Measurements from ENCODE around the gene CEP131.

CEP131 gene

GRCh38 chr17:81167638-81168037 lies 55.1 kb downstream of the CEP131 start:
- DNase-seq (ENCODE audit: low read depth), result no peak
- no peak overlapping the region for H3K4me3 ChIP-seq (ENCODE audit: low read depth, low read length)
- TF ChIP-seq CTCF (IDR thresholded peaks at IDR 0.05; ENCODE audit: low read depth, low read length, missing control alignments), result no peak

- no peak for TF ChIP-seq CTCF (IDR thresholded peaks at IDR 0.05; ENCODE audit: low read depth, low read length, missing control alignments)
- H3K4me3 ChIP-seq (ENCODE audit: low read depth, low read length), result no peak overlapping the region
- DNase-seq (ENCODE audit: low read depth), result no peak
Observed at GRCh38 chr17:81167194-81167524, 55.6 kb downstream of the CEP131 start.

DNA sequence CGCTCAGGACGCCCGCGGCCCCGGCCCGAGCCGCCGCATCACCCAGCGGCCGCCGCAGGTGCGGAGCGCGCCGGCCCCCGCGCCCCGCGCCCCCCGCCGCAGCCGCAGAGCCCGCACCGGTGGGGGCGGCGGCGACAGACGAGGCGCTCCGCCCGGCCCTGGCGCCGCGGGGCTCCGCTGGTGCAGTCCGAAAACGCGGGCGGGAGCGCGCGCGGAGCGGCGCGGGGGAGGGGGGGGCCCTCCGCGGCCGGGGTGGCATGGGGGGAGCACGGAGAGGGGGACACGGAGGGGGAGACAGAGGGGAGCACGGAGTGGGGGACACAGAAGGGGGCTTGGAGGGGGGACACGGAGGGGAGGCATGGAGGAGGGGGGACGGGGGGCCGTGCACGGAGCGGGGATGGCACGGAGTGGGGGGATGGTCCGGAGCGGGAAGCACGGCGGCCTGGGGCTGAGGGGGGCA lies 56.7 kb downstream of the CEP131 start, which contains the start of gene AATK:
Gene AATK, minus strand, starts transcription at position 189 of the 460 bp plus-strand sequence. CDS start 229 bp downstream, outside the sequence.
- DNase-seq (ENCODE audit: low read depth), result no peak
- no peak for TF ChIP-seq CTCF (IDR thresholded peaks at IDR 0.05; ENCODE audit: low read depth, low read length, missing control alignments)
- no peak within 1 kb of the TSS for H3K4me3 ChIP-seq (ENCODE audit: low read depth, low read length)

DNA sequence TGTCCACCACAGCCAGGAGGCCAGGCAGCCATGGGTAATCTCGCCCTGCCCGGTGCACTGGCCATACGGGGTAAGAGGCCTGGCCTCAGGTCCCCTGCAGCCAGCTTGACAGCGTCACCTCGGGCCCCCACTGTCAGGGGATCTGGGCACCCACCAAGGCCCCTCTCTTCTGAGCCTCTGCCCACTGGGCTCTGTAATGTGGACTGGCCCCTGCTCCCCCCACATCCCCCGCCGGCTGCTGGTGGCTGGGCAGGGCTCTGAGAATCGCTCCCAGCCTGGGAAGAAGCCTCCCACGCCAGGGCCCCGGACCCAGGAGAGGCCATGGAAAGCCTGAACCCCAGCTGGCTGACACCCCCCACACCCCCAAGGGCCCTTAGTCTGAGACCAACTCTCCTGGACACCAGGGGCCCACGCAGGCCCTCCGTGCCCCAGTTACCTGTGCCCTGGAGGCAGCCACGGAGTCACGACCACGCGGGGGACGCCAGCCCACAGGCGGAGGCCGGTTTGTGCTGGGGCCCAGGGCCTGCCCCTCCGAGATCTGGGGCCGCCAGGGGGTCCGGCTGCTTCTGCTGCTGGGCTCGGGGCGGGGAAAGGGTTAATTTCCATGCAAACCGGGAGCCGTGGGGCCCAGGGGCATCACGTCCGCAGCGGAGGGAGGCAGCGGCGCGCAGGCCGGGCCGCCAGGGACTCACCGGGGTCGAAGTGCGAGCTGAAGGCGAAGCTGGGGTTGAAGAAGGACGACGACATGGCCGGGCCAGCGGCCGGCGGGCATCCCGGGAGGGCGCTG lies 57.3 kb downstream of the CEP131 start, which contains the start of gene PVALEF:
Gene PVALEF, plus strand, starts transcription at position 262 of the 787 bp plus-strand sequence. CDS start 15,720 bp downstream, outside the sequence.
- no peak within 1 kb of the TSS for H3K4me3 ChIP-seq (ENCODE audit: low read depth, low read length)
- DNase-seq (ENCODE audit: low read depth), result no peak
- no peak for TF ChIP-seq CTCF (IDR thresholded peaks at IDR 0.05; ENCODE audit: low read depth, low read length, missing control alignments)

- H3K4me3 ChIP-seq (ENCODE audit: low read depth, low read length), result no peak overlapping the region
- no peak for TF ChIP-seq CTCF (IDR thresholded peaks at IDR 0.05; ENCODE audit: low read depth, low read length, missing control alignments)
Observed at GRCh38 chr17:81164371-81165245, 58.2 kb downstream of the CEP131 start.

GRCh38 chr17:81163703-81164370 lies 58.9 kb downstream of the CEP131 start:
- no peak overlapping the region for H3K4me3 ChIP-seq (ENCODE audit: low read depth, low read length)
- TF ChIP-seq CTCF (IDR thresholded peaks at IDR 0.05; ENCODE audit: low read depth, low read length, missing control alignments), result no peak
- DNase-seq (ENCODE audit: low read depth), result no peak

More at GRCh38 chr17:81164371-81165245, 58.2 kb downstream of the CEP131 start:
- no peak for DNase-seq (ENCODE audit: low read depth)

Measured in GM12864 (cell line).